Prostate gland (tissue), 2 donors: ENCODE results near the gene IBSP.

ENCODE experiments used
- CTCF ChIP-seq, 4 experiments: fragments of 200-600 bp in 2 of 4; fragments of 450-650 bp in 2 of 4; sonication (generic) in 2 of 4; IDR thresholded peaks; 1 replicate in 3 of 4; 2 replicates in 1 of 4; pipeline ENCODE4 v1.5.1; 2016 to 2019; ENCODE audit warnings: antibody characterized with exemption in 4 of 4, mild to moderate bottlenecking in 2 of 4, moderate library complexity in 2 of 4
- POLR2A ChIP-seq: fragments of 450-650 bp; IDR thresholded peaks from one replicate; pipeline ENCODE4 v1.6.1; 2016; ENCODE audit warnings: antibody characterized with exemption, mild to moderate bottlenecking
- POLR2AphosphoS5 ChIP-seq: sonication (generic); formaldehyde crosslinking; IDR thresholded peaks from one replicate; pipeline ENCODE4 v1.6.1; 2017; ENCODE audit warnings: antibody characterized with exemption

- TF ChIP-seq CTCF (IDR thresholded peaks at IDR 0.05) (no peak), POLR2A (no peak), POLR2AphosphoS5 (no peak)
Measured at GRCh38 chr4:87804871-87805270, 5.5 kb downstream of the IBSP start.
